ENCODE measurements around the gene WDR64. TPM values are rescaled to one million over a fixed set of nuclear protein-coding genes. Genes with fewer than 3 reads are reported as not detected.

Gene WDR64
- total and polyA plus RNA-seq, 2 of the 4 experiments (the other 2 are of a cell fraction), result not detected

GRCh38 chr1:241841691-241842090, 189.6 kb downstream of the WDR64 start:
- peaks cover 2% of the 10 kb centered on the region; the same call in 1 of the 2 replicates for H4K20me1 ChIP-seq (ENCODE audit: insufficient read depth, low read length)
- POLR2A ChIA-PET (ENCODE audit: unreplicated experiment), result interaction anchor here (1.0 kb wide), 1 partner anchor 201 kb away, joined by 13 read pairs; the partner anchor contains the start of genes CHML and OPN3
- DNase-seq (no peak), ATAC-seq (ENCODE audit: low read depth) (no peak)
- no peak overlapping the region; the same call in 1 of the 2 replicates for H2AK5ac ChIP-seq (ENCODE audit: low read depth, low read length)
- H3K79me1 ChIP-seq (ENCODE audit: low read depth in 1 of 2, low read length in 2 of 2), result no peaks in the 10 kb centered on the region
- H3K4me3 ChIP-seq (ENCODE audit: insufficient read depth, low read depth, low read length), result no peak overlapping the region
- H3K9me1 ChIP-seq (ENCODE audit: insufficient read depth, low read length), result peaks cover 7% of the 10 kb centered on the region
- no peak for TF ChIP-seq FOS (IDR thresholded peaks at IDR 0.05; ENCODE audit: low read depth, low read length)
- no peak for TF ChIP-seq POLR2A (IDR thresholded peaks at IDR 0.05; ENCODE audit: low read depth, low read length)
- H4K8ac ChIP-seq (ENCODE audit: low read depth in 2 of 2, low read length in 2 of 2), result peak overlapping the region; percentile 29 to 83; a peak in 2 of 4 replicates
- H3K4me1 ChIP-seq (ENCODE audit: control insufficient read depth, insufficient read depth, low read length), result peaks cover 14% of the 10 kb centered on the region
- peak overlapping the region; percentile 77; the same call in 1 of the 2 replicates for H3K18ac ChIP-seq (ENCODE audit: low read depth, low read length)
- in situ Hi-C loops (cut with MboI; ENCODE audit: low sequenced_read_pairs) (no loop called here), intact Hi-C loops (cut with micrococcal nuclease) (no loop called here), dilution Hi-C loops (cut with HindIII; ENCODE audit: low sequenced_read_pairs, unreplicated experiment) (no loop called here)
- peak overlapping the region; percentile 88; the same call in 1 of the 2 replicates for H3K4ac ChIP-seq (ENCODE audit: low read depth, low read length)
- peak overlapping the region; percentile 24; the same call in 1 of the 2 replicates for H4K5ac ChIP-seq (ENCODE audit: low read depth, low read length)
- H3K9ac ChIP-seq (ENCODE audit: low read depth, low read length), result no peak overlapping the region
- no peak overlapping the region for H2AFZ ChIP-seq (replicated peaks; ENCODE audit: low read length, poor library complexity)
- H3K9me3 ChIP-seq (ENCODE audit: control insufficient read depth, insufficient read depth, low read length), result no peaks in the 10 kb centered on the region
- H3K56ac ChIP-seq (ENCODE audit: extremely low read depth, insufficient read depth, low read length), result no peak overlapping the region
- H3K23ac ChIP-seq (ENCODE audit: low read depth, low read length), result no peak overlapping the region
- H4K91ac ChIP-seq (ENCODE audit: insufficient read depth, low read depth, low read length), result no peak overlapping the region
- peak overlapping the region; percentile 97; the same call in 2 of the 3 replicates for H2BK15ac ChIP-seq (ENCODE audit: low read depth, low read length)
- no peak overlapping the region for H3K27ac ChIP-seq (ENCODE audit: insufficient read depth, low read length)
- WGBS, 2 experiments (ENCODE audit: extremely low coverage in 2 of 2, insufficient read length in 1 of 2), result no CpG with 5 or more reads among the region's 3 CpGs
- CTCF ChIA-PET, result interaction anchor here (0.6 to 1.8 kb wide), 4 partner anchors 16 to 314 kb away, joined by 3 to 8 read pairs (median 3); no protein-coding TSS in a partner anchor
- H3K14ac ChIP-seq (replicated peaks; ENCODE audit: low read depth, low read length), result peak overlapping the region; percentile 26; the same call in 1 of the 2 replicates
- no peak overlapping the region for H2AK9ac ChIP-seq (replicated peaks; ENCODE audit: low read depth, low read length, poor library complexity)
- peak overlapping the region; percentile 67 for H2BK20ac ChIP-seq (ENCODE audit: low read depth, low read length)
- H3K27me3 ChIP-seq (ENCODE audit: control insufficient read depth, insufficient read depth, low read length), result no peaks in the 10 kb centered on the region
- H3K4me2 ChIP-seq (ENCODE audit: low read depth, low read length), result no peak overlapping the region; the same call in 1 of the 2 replicates
- no peaks in the 10 kb centered on the region for H3K36me3 ChIP-seq (ENCODE audit: control insufficient read depth, insufficient read depth, low read length)
- BruUV-seq (replicated peaks), result no TSS peak
- peak overlapping the region; percentile 97 for H2BK5ac ChIP-seq (ENCODE audit: low read depth, low read length, poor library complexity, severe bottlenecking)
- peak overlapping the region; percentile 58 for H2BK120ac ChIP-seq (ENCODE audit: low read depth, low read length)
